Hepatocyte (in vitro differentiated cells): ENCODE data around the gene ZSCAN2. TPM values are rescaled to one million over a fixed set of nuclear protein-coding genes. Genes with fewer than 3 reads are reported as not detected.
"Not testable (repeated sequence)": the region's sequence is repeated elsewhere in the genome, so short reads cannot be mapped to it uniquely, and the experiment has no call there.

ENCODE experiments used
- DNase-seq: peaks from one replicate; pipeline ENCODE4 v3.0.0-alpha.2; 2016; ENCODE audit warnings: low spot score
- H2AFZ ChIP-seq: fragments of 200-600 bp; sonication (generic); 2 replicates; pipeline ENCODE4 v1.6.0; 2016; ENCODE audit warnings: antibody characterized with exemption, mild to moderate bottlenecking
- H3K27ac ChIP-seq: fragments of 200-600 bp; sonication (generic); 2 replicates; pipeline ENCODE4 v1.5.1; 2016; ENCODE audit warnings: mild to moderate bottlenecking
- H3K27me3 ChIP-seq: fragments of 200-600 bp; sonication (generic); 2 replicates; pipeline ENCODE4 v1.6.1; 2016
- H3K36me3 ChIP-seq: fragments of 200-600 bp; sonication (generic); replicated peaks from 2 replicates; pipeline ENCODE4 v1.5.1; 2016; ENCODE audit warnings: low read depth; ENCODE audit not compliant: insufficient read depth
- H3K4me1 ChIP-seq: fragments of 200-600 bp; sonication (generic); 2 replicates; pipeline ENCODE4 v1.5.1; 2016; ENCODE audit warnings: mild to moderate bottlenecking, moderate library complexity; ENCODE audit not compliant: insufficient read depth
- H3K4me2 ChIP-seq: fragments of 200-600 bp; sonication (generic); 2 replicates; pipeline ENCODE4 v1.6.0; 2016
- H3K4me3 ChIP-seq: fragments of 200-600 bp; sonication (generic); 2 replicates; pipeline ENCODE4 v1.5.1; 2016; ENCODE audit warnings: mild to moderate bottlenecking
- H3K79me2 ChIP-seq: fragments of 200-600 bp; sonication (generic); 2 replicates; pipeline ENCODE4 v1.6.0; 2017; ENCODE audit warnings: mild to moderate bottlenecking
- H3K9me2 ChIP-seq: fragments of 200-600 bp; sonication (generic); replicated peaks from 2 replicates; pipeline ENCODE4 v1.6.0; 2017; ENCODE audit warnings: mild to moderate bottlenecking; ENCODE audit not compliant: insufficient read depth
- H3K9me3 ChIP-seq: fragments of 200-600 bp; sonication (generic); 2 replicates; pipeline ENCODE4 v1.5.1; 2016; ENCODE audit warnings: low read depth, mild to moderate bottlenecking
- H4K20me1 ChIP-seq: fragments of 200-600 bp; sonication (generic); 2 replicates; pipeline ENCODE4 v1.6.0; 2016; ENCODE audit warnings: mild to moderate bottlenecking; ENCODE audit not compliant: insufficient read depth, poor library complexity, severe bottlenecking
- CTCF ChIP-seq: fragments of 200-600 bp; sonication (generic); IDR thresholded peaks from 2 replicates; pipeline ENCODE4 v1.5.1; 2016; ENCODE audit warnings: antibody characterized with exemption, mild to moderate bottlenecking; ENCODE audit not compliant: poor library complexity
- EZH2 ChIP-seq: fragments of 200-600 bp; sonication (generic); IDR thresholded peaks from 2 replicates; pipeline ENCODE4 v1.6.1; 2016; ENCODE audit warnings: antibody characterized with exemption, mild to moderate bottlenecking, borderline replicate concordance
- EZH2phosphoT487 ChIP-seq: fragments of 200-600 bp; sonication (generic); IDR thresholded peaks from one replicate; pipeline ENCODE4 v1.6.1; 2018; ENCODE audit warnings: antibody characterized with exemption, mild to moderate bottlenecking, low read depth, moderate library complexity; ENCODE audit not compliant: unreplicated experiment, severe bottlenecking
- WGBS: methylation state at CpG from one replicate; pipeline ENCODE4 v1.1.6; 2016; ENCODE audit warnings: low lambda C conversion rate; ENCODE audit errors: missing lambda C conversion rate; 5-methylcytosine and 5-hydroxymethylcytosine counted together
- polyA plus RNA-seq: library from polyadenylated mRNA; unstranded; fragments of >200 nt; fragmentation: Nextera tagmentation; extraction: Ambion mirVana; gene quantifications from 2 replicates; pipeline ENCODE4 v1.2.1, GENCODE V29; 2016
- total RNA-seq: library from RNA; depleted of rRNA; stranded (reverse); fragments of >200 nt; gene quantifications from 2 replicates; pipeline ENCODE4 v1.2.3, GENCODE V29; 2014

The ZSCAN2 gene
- total and polyA plus RNA-seq, 2 experiments from 2014 or later: 11.2 to 21.8 TPM

- WGBS: 2% methylated on average over 44 of the region's 52 CpGs
- Histone ChIP-seq H3K4me1 (peaks cover 7% of the 10 kb centered on the region), H3K9me3 (no peaks in the 10 kb centered on the region), H3K36me3 (no peaks in the 10 kb centered on the region), H3K27me3 (no peaks in the 10 kb centered on the region), H3K79me2 (peaks cover 29% of the 10 kb centered on the region), H4K20me1 (no peaks in the 10 kb centered on the region), H3K9me2 (no peaks in the 10 kb centered on the region), H2AFZ (peak overlapping the region; percentile 97), H3K27ac (peak overlapping the region; percentile 98), H3K4me2 (peak overlapping the region; percentile 95), H3K4me3 (peak overlapping the region; percentile 90)
- no peak for TF ChIP-seq EZH2
- TF ChIP-seq CTCF: no peak
- TF ChIP-seq EZH2phosphoT487: no peak
- peak; percentile 52 for DNase-seq
Measured at GRCh38 chr15:84570164-84570735, 30.6 kb upstream of the ZSCAN2 start.

GRCh38 chr15:84572231-84572630 is 28.6 kb upstream of the ZSCAN2 start:
- H3K4me2 ChIP-seq: no peak overlapping the region
- peaks cover 18% of the 10 kb centered on the region for H3K79me2 ChIP-seq
- H3K27ac ChIP-seq: no peak overlapping the region
- peaks cover 7% of the 10 kb centered on the region for H3K4me1 ChIP-seq
- H3K9me2 ChIP-seq: no peaks in the 10 kb centered on the region
- TF ChIP-seq EZH2 (no peak), EZH2phosphoT487 (no peak), CTCF (no peak)
- WGBS: 86% methylated on average over 4 of the region's 4 CpGs
- no peaks in the 10 kb centered on the region for H3K36me3 ChIP-seq
- H2AFZ ChIP-seq: no peak overlapping the region
- H4K20me1 ChIP-seq: no peaks in the 10 kb centered on the region
- no peak overlapping the region for H3K4me3 ChIP-seq
- no peaks in the 10 kb centered on the region for H3K9me3 ChIP-seq
- DNase-seq: no peak
- H3K27me3 ChIP-seq: no peaks in the 10 kb centered on the region

- Histone ChIP-seq H3K9me2 (no peaks in the 10 kb centered on the region), H3K36me3 (no peaks in the 10 kb centered on the region), H3K79me2 (no peaks in the 10 kb centered on the region), H3K4me1 (peaks cover 21% of the 10 kb centered on the region), H3K9me3 (no peaks in the 10 kb centered on the region), H3K27ac (no peak overlapping the region), H2AFZ (no peak overlapping the region), H3K27me3 (no peaks in the 10 kb centered on the region), H4K20me1 (no peaks in the 10 kb centered on the region), H3K4me2 (no peak overlapping the region), H3K4me3 (no peak overlapping the region)
- WGBS: 89% methylated on average over 4 of the region's 4 CpGs
- no peak for TF ChIP-seq EZH2phosphoT487
- no peak for TF ChIP-seq CTCF
- TF ChIP-seq EZH2: no peak
- no peak for DNase-seq
Measured at GRCh38 chr15:84575493-84575892, 25.3 kb upstream of the ZSCAN2 start.

GRCh38 chr15:84577891-84578290 is 22.9 kb upstream of the ZSCAN2 start:
- H3K27me3 ChIP-seq, H3K9me3 ChIP-seq, H3K4me3 ChIP-seq, H4K20me1 ChIP-seq, H2AFZ ChIP-seq, H3K9me2 ChIP-seq, H3K79me2 ChIP-seq, DNase-seq, H3K36me3 ChIP-seq: not testable (repeated sequence)
- peak overlapping the region; percentile 13 for H3K4me2 ChIP-seq
- 62% methylated on average over 6 of the region's 6 CpGs for WGBS
- peaks cover 21% of the 10 kb centered on the region for H3K4me1 ChIP-seq
- H3K27ac ChIP-seq: peak overlapping the region; percentile 40

- Histone ChIP-seq H3K27ac (peak overlapping the region; percentile 83), H2AFZ (peak overlapping the region; percentile 55), H3K4me1 (peaks cover 21% of the 10 kb centered on the region)
- WGBS: 58% methylated on average over 7 of the region's 7 CpGs
- H3K27me3 ChIP-seq, H3K9me3 ChIP-seq, H4K20me1 ChIP-seq, H3K79me2 ChIP-seq, H3K4me2 ChIP-seq, H3K9me2 ChIP-seq, H3K4me3 ChIP-seq, H3K36me3 ChIP-seq: not testable (repeated sequence)
- DNase-seq: peak; percentile 50
Measured at GRCh38 chr15:84579261-84579721, 21.5 kb upstream of the ZSCAN2 start.

GRCh38 chr15:84581676-84582428 is 19.0 kb upstream of the ZSCAN2 start:
- H3K9me3 ChIP-seq, DNase-seq, H2AFZ ChIP-seq, H3K36me3 ChIP-seq, H3K27me3 ChIP-seq, H3K79me2 ChIP-seq, H3K27ac ChIP-seq, H3K4me2 ChIP-seq, H4K20me1 ChIP-seq, H3K9me2 ChIP-seq, H3K4me3 ChIP-seq: not testable (repeated sequence)
- H3K4me1 ChIP-seq: peaks cover 21% of the 10 kb centered on the region
- 93% methylated on average over 6 of the region's 7 CpGs for WGBS
